MM.1S (cell line): ENCODE data around the gene GGNBP2.

ENCODE experiments used
- DNase-seq: peaks from one replicate; pipeline ENCODE4 v3.0.0-alpha.2; 2015
- H2AFZ ChIP-seq: fragments of 300-600 bp; sonication (generic); 2 replicates; pipeline ENCODE4 v1.6.0; 2016; ENCODE audit warnings: antibody characterized with exemption, low read length
- H3F3A ChIP-seq: fragments of 300-600 bp; sonication (generic); 2 replicates; pipeline ENCODE4 v1.6.1; 2016; ENCODE audit warnings: mild to moderate bottlenecking, antibody characterized with exemption, low read length, moderate library complexity, mixed read lengths; ENCODE audit not compliant: insufficient read depth
- H3K27ac ChIP-seq: fragments of 300-600 bp; sonication (generic); 2 replicates; pipeline ENCODE4 v1.5.1; 2016; ENCODE audit warnings: mild to moderate bottlenecking, low read length
- H3K27me3 ChIP-seq: fragments of 300-600 bp; sonication (generic); replicated peaks from 2 replicates; pipeline ENCODE4 v1.6.0; 2016; ENCODE audit warnings: low read length; ENCODE audit not compliant: insufficient read depth
- H3K36me3 ChIP-seq: fragments of 300-600 bp; sonication (generic); replicated peaks from 2 replicates; pipeline ENCODE4 v1.6.1; 2016; ENCODE audit warnings: mild to moderate bottlenecking, low read length, mixed read lengths; ENCODE audit not compliant: insufficient read depth
- H3K4me1 ChIP-seq: fragments of 300-600 bp; sonication (generic); 2 replicates; pipeline ENCODE4 v1.6.1; 2016; ENCODE audit warnings: low read length, mixed read lengths
- H3K4me2 ChIP-seq: fragments of 300-600 bp; sonication (generic); 2 replicates; pipeline ENCODE4 v1.6.0; 2016; ENCODE audit warnings: low read depth, low read length
- H3K4me3 ChIP-seq: fragments of 300-600 bp; sonication (generic); 2 replicates; pipeline ENCODE4 v1.5.1; 2016; ENCODE audit warnings: low read length, mixed read lengths
- H3K79me2 ChIP-seq: fragments of 300-600 bp; sonication (generic); 2 replicates; pipeline ENCODE4 v1.6.1; 2016; ENCODE audit warnings: mixed run types, low read length, mixed read lengths
- H3K9ac ChIP-seq: fragments of 300-600 bp; sonication (generic); 2 replicates; pipeline ENCODE4 v1.6.1; 2016; ENCODE audit warnings: low read length, mixed read lengths
- H3K9me2 ChIP-seq: fragments of 300-600 bp; sonication (generic); replicated peaks from 2 replicates; pipeline ENCODE4 v1.6.1; 2016; ENCODE audit warnings: mild to moderate bottlenecking, low read length, mixed read lengths; ENCODE audit not compliant: insufficient read depth
- H3K9me3 ChIP-seq: fragments of 300-600 bp; sonication (generic); replicated peaks from 2 replicates; pipeline ENCODE4 v1.6.1; 2016; ENCODE audit warnings: mild to moderate bottlenecking, low read length, mixed read lengths; ENCODE audit not compliant: insufficient read depth
- H4K20me1 ChIP-seq: fragments of 300-600 bp; sonication (generic); 2 replicates; pipeline ENCODE4 v1.6.1; 2016; ENCODE audit warnings: mild to moderate bottlenecking, low read length, moderate library complexity, mixed read lengths; ENCODE audit not compliant: insufficient read depth
- EZH2 ChIP-seq: fragments of 300-600 bp; sonication (generic); optimal IDR thresholded peaks from 2 replicates; pipeline ENCODE3; 2017; ENCODE audit warnings: low read depth, mild to moderate bottlenecking, antibody characterized with exemption, low read length, mixed read lengths
- EZH2phosphoT487 ChIP-seq: fragments of 300-600 bp; sonication (generic); IDR thresholded peaks from 2 replicates; pipeline ENCODE4 v1.6.1; 2018; ENCODE audit warnings: antibody characterized with exemption, low read length
- TF ChIP-seq, protein P1 (sequence below): fragments of 300-600 bp; sonication (generic); IDR thresholded peaks from 2 replicates; pipeline ENCODE4 v1.5.1; 2016; ENCODE audit warnings: antibody characterized with exemption, low read length, mixed read lengths

GGNBP2 gene

DNA sequence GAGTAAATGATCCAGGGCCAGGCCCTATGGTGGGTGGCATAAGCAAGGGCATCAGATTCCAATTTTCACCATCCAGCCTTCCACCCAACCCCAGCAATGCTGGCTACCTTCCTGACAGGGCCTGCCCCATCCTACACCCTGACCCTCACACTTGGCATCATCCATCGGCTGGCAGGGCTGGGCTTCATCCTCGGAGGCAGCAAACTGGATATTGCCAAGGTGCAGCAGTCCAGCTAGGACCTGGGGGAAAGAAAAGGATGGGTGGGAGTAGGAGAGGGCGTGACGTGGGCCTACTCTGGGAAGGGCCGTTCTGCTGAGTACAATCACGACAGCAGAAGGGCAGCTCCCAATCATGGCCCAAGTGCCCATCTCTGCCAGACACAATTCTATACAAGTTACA lies 33.5 kb upstream of the GGNBP2 start:
- Histone ChIP-seq H3K9me3 (no peaks in the 10 kb centered on the region), H3K79me2 (no peaks in the 10 kb centered on the region), H3K9me2 (no peaks in the 10 kb centered on the region), H3K27me3 (no peaks in the 10 kb centered on the region), H3K9ac (no peak overlapping the region), H3K27ac (no peak overlapping the region), H3K4me2 (no peak overlapping the region), H4K20me1 (no peaks in the 10 kb centered on the region), H3F3A (no peaks in the 10 kb centered on the region), H2AFZ (no peak overlapping the region), H3K36me3 (no peaks in the 10 kb centered on the region; the same call in 1 of the 2 replicates), H3K4me1 (no peaks in the 10 kb centered on the region), H3K4me3 (no peak overlapping the region)
- TF ChIP-seq EZH2phosphoT487, result no peak
- TF ChIP-seq, protein P1, sequence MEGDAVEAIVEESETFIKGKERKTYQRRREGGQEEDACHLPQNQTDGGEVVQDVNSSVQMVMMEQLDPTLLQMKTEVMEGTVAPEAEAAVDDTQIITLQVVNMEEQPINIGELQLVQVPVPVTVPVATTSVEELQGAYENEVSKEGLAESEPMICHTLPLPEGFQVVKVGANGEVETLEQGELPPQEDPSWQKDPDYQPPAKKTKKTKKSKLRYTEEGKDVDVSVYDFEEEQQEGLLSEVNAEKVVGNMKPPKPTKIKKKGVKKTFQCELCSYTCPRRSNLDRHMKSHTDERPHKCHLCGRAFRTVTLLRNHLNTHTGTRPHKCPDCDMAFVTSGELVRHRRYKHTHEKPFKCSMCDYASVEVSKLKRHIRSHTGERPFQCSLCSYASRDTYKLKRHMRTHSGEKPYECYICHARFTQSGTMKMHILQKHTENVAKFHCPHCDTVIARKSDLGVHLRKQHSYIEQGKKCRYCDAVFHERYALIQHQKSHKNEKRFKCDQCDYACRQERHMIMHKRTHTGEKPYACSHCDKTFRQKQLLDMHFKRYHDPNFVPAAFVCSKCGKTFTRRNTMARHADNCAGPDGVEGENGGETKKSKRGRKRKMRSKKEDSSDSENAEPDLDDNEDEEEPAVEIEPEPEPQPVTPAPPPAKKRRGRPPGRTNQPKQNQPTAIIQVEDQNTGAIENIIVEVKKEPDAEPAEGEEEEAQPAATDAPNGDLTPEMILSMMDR, result no peak
- no peak for TF ChIP-seq EZH2
- no peak for DNase-seq

DNA sequence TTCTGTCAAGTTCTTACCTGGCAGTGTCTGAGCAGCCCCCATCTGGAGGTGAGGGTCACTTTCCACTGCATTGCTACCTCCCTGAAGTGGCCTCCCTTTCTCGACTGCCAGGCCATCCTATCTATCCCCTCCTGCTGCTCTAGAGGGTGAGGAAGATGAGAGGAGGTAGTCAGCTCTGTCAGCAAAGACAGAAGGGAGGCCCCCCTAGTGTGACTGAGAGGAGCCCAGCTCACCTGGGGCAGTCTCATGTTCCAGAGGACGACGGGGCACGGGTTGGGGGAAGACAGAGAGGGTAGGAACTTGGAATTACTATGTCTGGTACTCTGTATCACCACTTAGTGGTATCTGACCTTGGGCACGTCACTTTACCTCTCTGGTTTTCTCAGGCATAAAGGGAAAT lies 32.1 kb upstream of the GGNBP2 start:
- no peaks in the 10 kb centered on the region for H3K27me3 ChIP-seq
- H3K4me3 ChIP-seq, result no peak overlapping the region
- no peaks in the 10 kb centered on the region for H4K20me1 ChIP-seq
- no peak overlapping the region for H3K27ac ChIP-seq
- DNase-seq, result no peak
- H3K9ac ChIP-seq, result no peak overlapping the region
- TF ChIP-seq, protein P1, result no peak
- TF ChIP-seq EZH2 (no peak), EZH2phosphoT487 (no peak)
- no peaks in the 10 kb centered on the region for H3K9me3 ChIP-seq
- H2AFZ ChIP-seq, result no peak overlapping the region
- no peaks in the 10 kb centered on the region for H3K79me2 ChIP-seq
- H3K9me2 ChIP-seq, result no peaks in the 10 kb centered on the region
- H3K4me2 ChIP-seq, result no peak overlapping the region
- H3F3A ChIP-seq, result no peaks in the 10 kb centered on the region
- no peaks in the 10 kb centered on the region for H3K4me1 ChIP-seq
- no peaks in the 10 kb centered on the region; the same call in 1 of the 2 replicates for H3K36me3 ChIP-seq

DNA sequence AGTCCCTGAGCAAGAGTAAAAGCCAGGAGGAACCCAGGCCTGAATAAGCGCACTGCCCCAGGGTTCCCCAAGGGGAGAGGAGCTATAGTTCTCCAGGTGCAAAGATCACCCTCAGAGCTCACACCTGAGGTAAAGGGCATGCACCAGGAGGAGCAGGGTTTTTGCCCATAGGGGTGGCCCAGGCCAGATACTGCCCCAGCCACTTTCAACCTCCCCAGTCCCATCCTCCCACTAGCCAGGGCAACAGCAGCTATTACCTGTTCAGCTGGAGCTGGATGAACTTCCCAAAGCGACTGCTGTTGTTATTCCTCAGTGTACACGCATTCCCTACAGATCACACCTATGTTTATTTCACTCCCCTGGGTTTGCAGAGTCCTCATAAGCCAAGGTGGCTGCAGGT lies 29.9 kb upstream of the GGNBP2 start:
- Histone ChIP-seq H4K20me1 (no peaks in the 10 kb centered on the region), H3K4me2 (no peak overlapping the region), H3K9ac (no peak overlapping the region), H3K4me1 (no peaks in the 10 kb centered on the region), H3K27me3 (no peaks in the 10 kb centered on the region), H3K9me2 (no peaks in the 10 kb centered on the region), H3K79me2 (no peaks in the 10 kb centered on the region), H2AFZ (no peak overlapping the region), H3K9me3 (no peaks in the 10 kb centered on the region), H3K4me3 (no peak overlapping the region), H3K27ac (no peak overlapping the region), H3F3A (no peaks in the 10 kb centered on the region), H3K36me3 (no peaks in the 10 kb centered on the region)
- no peak for DNase-seq
- TF ChIP-seq EZH2 (no peak), EZH2phosphoT487 (no peak)
- TF ChIP-seq, protein P1, result no peak
